Nephron progenitor cell (in vitro differentiated cells): Measurements from ENCODE around the gene TPCN1.

Source experiments
- DNase-seq: peaks from one replicate; pipeline ENCODE4 v3.0.0; 2021
- H3K27ac Mint-ChIP-seq: 2 replicates; pipeline ENCODE4 v1.8.0; 2021; ENCODE audit warnings: mild to moderate bottlenecking, moderate library complexity, mixed read lengths
- H3K27me3 Mint-ChIP-seq: 2 replicates; pipeline ENCODE4 v1.8.0; 2021; ENCODE audit warnings: mild to moderate bottlenecking, low read depth, mixed read lengths; ENCODE audit not compliant: poor library complexity
- H3K36me3 Mint-ChIP-seq: 2 replicates; pipeline ENCODE4 v1.8.0; 2021; ENCODE audit warnings: low read depth, mixed read lengths
- H3K4me1 Mint-ChIP-seq: 2 replicates; pipeline ENCODE4 v1.8.0; 2021; ENCODE audit warnings: mixed read lengths
- H3K4me3 Mint-ChIP-seq: 2 replicates; pipeline ENCODE4 v1.8.0; 2021; ENCODE audit warnings: mild to moderate bottlenecking, moderate library complexity, mixed read lengths
- H3K9me3 Mint-ChIP-seq: 2 replicates; pipeline ENCODE4 v1.8.0; 2021; ENCODE audit warnings: mild to moderate bottlenecking, moderate library complexity, mixed read lengths
- TF ChIP-seq, protein P1 (sequence below): fragments of 200-600 bp; sonication (generic); IDR thresholded peaks from 2 replicates; pipeline ENCODE4 v1.5.0; 2021; ENCODE audit warnings: antibody characterized with exemption

Gene TPCN1

DNA sequence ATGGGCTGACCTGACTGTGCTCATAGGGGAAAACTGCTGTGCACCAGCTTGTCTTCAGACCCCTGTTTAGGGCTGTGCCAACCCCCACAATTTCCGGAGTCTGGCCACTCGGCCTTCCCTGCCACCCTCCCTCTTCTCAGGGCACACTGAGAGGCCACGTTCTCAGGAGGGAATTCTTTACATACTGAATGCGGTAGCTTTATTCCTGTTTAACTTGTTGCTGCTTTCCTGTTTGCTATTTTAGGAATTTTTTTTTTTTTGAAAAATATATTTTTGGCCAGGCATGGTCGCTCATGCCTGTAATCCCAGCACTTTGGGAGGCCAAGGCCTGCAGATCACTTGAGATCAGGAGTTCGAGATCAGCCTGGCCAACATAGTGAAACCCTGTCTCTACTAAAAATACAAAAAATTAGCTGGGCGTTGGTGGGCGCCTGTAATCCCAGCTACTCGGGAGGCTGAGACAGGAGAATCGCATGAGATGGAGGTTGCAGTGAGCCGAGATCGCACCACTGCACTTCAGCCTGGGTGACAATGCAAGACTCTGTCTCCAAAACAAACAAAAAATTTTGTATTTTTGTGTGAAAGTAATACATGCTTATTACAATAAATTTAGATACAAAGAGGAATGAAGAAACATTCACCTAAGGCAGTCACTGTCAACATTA, 39.5 kb downstream of the TPCN1 start:
- peaks cover under 1% of the 10 kb centered on the region for H3K36me3 Mint-ChIP-seq
- TF ChIP-seq, protein P1, sequence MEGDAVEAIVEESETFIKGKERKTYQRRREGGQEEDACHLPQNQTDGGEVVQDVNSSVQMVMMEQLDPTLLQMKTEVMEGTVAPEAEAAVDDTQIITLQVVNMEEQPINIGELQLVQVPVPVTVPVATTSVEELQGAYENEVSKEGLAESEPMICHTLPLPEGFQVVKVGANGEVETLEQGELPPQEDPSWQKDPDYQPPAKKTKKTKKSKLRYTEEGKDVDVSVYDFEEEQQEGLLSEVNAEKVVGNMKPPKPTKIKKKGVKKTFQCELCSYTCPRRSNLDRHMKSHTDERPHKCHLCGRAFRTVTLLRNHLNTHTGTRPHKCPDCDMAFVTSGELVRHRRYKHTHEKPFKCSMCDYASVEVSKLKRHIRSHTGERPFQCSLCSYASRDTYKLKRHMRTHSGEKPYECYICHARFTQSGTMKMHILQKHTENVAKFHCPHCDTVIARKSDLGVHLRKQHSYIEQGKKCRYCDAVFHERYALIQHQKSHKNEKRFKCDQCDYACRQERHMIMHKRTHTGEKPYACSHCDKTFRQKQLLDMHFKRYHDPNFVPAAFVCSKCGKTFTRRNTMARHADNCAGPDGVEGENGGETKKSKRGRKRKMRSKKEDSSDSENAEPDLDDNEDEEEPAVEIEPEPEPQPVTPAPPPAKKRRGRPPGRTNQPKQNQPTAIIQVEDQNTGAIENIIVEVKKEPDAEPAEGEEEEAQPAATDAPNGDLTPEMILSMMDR = no peak
- no peak for DNase-seq
- no peaks in the 10 kb centered on the region for H3K27me3 Mint-ChIP-seq
- H3K27ac Mint-ChIP-seq = no peak overlapping the region
- H3K4me3 Mint-ChIP-seq = no peak overlapping the region
- peaks cover 45% of the 10 kb centered on the region for H3K4me1 Mint-ChIP-seq
- H3K9me3 Mint-ChIP-seq = no peaks in the 10 kb centered on the region

DNA sequence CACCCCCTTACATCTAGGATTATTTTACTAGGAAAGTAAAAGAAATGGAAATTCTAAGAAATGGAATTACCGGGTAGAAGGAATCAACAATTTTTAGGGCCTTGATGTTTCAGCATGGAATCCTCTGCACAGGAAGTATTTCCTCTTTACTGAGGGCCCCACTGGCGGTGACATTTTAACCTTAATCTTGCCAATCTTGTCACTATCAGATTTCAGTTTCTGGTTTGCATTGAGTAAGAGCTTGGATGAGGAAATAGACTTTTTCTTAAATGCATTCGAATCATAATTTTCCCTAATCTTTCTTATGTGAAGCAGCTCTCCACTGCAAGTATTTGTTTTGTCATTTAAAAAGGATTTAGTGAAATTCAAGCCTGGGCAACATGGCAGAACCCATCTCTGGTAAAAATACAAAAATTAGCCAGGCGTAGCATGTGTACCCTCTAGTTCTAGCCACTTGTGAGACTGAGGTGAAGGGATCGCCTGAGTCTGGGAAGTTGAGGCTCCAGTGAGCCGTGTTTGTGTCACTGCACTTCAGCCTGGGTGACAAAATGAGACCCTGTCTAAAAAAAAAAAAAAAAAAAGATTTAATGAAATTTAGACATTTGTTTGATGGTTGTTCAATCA, 40.7 kb downstream of the TPCN1 start:
- DNase-seq = no peak
- Mint-ChIP-seq H3K27me3 (no peaks in the 10 kb centered on the region), H3K9me3 (no peaks in the 10 kb centered on the region), H3K4me1 (peaks cover 45% of the 10 kb centered on the region), H3K4me3 (no peak overlapping the region), H3K27ac (no peak overlapping the region), H3K36me3 (peaks cover 7% of the 10 kb centered on the region)
- TF ChIP-seq, protein P1 = no peak

DNA sequence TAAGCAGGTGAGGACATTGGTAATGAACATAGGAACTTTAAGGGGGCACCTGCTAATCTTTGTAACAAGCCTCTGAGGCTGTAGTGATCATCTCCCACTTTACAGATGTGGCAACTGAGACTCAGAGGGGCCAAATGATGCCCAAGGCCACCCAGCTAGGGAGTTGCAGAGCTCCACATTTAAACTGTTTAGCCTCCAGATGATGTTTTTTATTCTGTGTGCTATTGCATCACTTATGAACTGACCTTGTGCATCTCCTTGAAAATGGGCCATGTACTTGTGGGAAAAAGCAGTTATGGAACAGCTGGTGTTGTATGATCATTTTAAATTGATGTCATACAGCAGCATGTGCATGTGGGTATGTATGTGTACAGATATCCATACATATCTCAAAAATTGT, 41.4 kb downstream of the TPCN1 start:
- DNase-seq = no peak
- Mint-ChIP-seq H3K4me1 (peaks cover 45% of the 10 kb centered on the region), H3K9me3 (no peaks in the 10 kb centered on the region), H3K36me3 (peaks cover 12% of the 10 kb centered on the region), H3K27me3 (no peaks in the 10 kb centered on the region), H3K27ac (no peak overlapping the region), H3K4me3 (no peak overlapping the region)
- TF ChIP-seq, protein P1 = no peak

DNA sequence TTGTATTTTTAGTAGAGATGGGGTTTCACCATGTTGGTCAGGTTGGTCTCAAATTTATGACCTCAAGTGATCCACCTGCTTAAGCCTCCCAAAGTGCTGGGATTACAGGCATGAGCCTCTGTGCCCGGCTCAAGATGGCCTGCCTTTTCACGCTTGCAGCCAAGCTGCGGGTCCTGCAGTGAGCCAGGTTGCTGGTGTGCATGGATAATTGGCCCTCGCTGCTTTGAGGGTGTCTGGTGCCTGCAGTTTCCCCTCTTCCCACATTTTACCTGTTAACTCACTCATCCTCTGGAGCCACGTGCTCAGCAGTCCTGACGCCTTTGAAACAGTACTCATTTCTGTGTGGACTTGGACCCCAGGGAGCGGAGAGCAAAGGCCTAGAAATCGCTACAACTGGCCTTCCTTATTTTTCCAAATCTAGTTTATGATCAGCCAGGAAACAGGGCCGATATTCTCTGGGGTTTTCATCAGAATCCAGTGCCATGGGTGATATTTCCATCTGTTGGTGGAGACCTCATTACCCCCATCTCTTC, 42.2 kb downstream of the TPCN1 start:
- Mint-ChIP-seq H3K36me3 (peaks cover 19% of the 10 kb centered on the region), H3K4me1 (peaks cover 42% of the 10 kb centered on the region), H3K4me3 (no peak overlapping the region), H3K9me3 (no peaks in the 10 kb centered on the region), H3K27me3 (no peaks in the 10 kb centered on the region), H3K27ac (peak overlapping the region; percentile 58)
- DNase-seq = no peak
- TF ChIP-seq, protein P1 = no peak

DNA sequence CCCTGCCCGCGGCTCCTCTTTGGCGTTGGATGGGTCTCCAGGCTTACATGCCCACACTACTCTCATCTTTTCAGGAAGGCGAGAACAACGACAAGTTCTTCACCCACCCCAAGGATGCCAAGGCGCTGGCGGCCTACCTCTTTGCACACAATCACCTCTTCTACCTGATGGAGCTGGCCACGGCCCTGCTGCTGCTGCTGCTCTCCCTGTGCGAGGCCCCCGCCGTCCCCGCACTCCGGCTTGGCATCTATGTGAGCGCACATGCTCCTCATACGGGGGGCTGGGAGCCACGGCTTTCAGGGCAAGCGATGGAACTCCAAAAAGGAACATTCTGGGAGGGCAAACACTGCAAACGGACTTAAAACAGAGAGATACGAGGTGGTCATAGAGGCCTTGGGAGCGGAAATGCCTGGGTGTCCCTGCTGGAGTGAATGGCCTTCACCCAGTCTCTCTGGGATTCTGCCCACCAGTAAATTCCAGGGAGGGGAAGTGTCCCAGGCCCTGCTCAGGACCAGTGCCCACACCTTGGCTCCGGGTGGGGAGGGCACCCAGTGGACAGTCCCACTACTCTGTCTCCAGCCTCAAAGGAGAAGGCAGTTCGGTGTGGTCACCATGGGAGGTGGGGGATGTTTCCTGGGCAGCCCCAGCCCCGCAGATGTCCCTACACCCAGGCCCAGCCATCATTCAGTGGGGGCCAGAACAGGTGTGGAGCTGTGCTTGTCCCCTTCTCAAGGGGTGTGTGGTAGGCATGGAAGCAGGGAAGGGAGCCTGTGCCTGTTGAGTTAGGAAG, 45.0 kb downstream of the TPCN1 start:
- TF ChIP-seq, protein P1 = no peak
- Mint-ChIP-seq H3K36me3 (peaks cover 21% of the 10 kb centered on the region), H3K9me3 (no peaks in the 10 kb centered on the region), H3K27me3 (peaks cover 4% of the 10 kb centered on the region), H3K4me1 (peaks cover 31% of the 10 kb centered on the region), H3K27ac (no peak overlapping the region), H3K4me3 (no peak overlapping the region)
- no peak for DNase-seq
